SHP77 (cell line): Measurements from ENCODE around the gene ACBD3.
A peak's percentile ranks its signal among the peaks of the same experiment; 100 is the strongest.

ENCODE experiments used
- DNase-seq, 2 experiments: peaks; one replicate each; lab custom pipeline; 2025; lab: John Stamatoyannopoulos, UW

ACBD3 gene

GRCh38 chr1:226111098-226111882, 75.3 kb downstream of the ACBD3 start:
- DNase-seq: no peak

DNA sequence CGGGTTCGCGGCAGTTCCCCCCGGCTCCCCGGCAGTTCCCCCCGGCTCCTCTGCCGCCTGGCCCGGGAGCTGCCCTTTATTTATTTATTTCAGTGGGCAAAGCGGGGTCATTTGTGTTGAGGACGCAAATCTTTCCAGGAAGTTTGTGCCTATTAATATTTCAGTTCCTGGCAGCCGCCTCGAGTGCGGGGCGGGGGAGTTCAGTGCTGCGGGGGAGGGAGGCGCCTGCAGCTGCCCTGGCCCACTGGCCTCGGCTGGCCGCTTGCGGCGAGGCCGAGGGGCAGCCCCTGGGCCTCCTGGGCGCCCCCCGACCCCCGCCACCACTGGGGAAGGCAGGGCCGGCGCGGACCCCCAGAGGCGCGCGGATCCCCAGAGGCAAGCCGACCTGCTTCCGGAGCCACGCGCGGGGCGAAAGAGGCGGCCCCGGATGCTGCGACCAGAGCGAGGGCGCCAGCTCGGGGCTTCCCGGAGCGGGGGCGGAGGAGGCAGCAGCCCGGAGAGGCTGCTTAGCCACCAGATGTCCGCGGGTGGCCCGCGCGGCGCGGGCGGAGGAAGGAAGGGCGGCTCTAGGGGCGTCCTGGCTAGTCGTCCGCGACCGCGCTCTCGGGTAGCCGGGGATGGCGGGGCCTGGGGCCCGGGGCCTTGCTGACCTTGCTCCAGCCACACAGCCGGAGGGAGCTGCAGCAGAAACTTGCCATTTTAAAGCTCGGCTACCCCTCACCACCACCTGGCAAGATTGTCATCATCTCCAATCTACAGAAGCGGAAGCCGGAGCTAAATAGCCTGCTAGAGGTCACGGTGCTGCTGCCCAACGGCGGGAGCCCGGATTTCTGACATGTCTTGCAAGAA, 76.1 kb downstream of the ACBD3 start:
- peak; percentile 65 to 67 for DNase-seq

- peak; percentile 87 to 91 for DNase-seq
These were observed 76.7 kb downstream of the ACBD3 start for GRCh38 chr1:226109829-226110248.

- DNase-seq: peak; percentile 26 to 44
These were observed 77.4 kb downstream of the ACBD3 start for GRCh38 chr1:226108935-226109828.

DNA sequence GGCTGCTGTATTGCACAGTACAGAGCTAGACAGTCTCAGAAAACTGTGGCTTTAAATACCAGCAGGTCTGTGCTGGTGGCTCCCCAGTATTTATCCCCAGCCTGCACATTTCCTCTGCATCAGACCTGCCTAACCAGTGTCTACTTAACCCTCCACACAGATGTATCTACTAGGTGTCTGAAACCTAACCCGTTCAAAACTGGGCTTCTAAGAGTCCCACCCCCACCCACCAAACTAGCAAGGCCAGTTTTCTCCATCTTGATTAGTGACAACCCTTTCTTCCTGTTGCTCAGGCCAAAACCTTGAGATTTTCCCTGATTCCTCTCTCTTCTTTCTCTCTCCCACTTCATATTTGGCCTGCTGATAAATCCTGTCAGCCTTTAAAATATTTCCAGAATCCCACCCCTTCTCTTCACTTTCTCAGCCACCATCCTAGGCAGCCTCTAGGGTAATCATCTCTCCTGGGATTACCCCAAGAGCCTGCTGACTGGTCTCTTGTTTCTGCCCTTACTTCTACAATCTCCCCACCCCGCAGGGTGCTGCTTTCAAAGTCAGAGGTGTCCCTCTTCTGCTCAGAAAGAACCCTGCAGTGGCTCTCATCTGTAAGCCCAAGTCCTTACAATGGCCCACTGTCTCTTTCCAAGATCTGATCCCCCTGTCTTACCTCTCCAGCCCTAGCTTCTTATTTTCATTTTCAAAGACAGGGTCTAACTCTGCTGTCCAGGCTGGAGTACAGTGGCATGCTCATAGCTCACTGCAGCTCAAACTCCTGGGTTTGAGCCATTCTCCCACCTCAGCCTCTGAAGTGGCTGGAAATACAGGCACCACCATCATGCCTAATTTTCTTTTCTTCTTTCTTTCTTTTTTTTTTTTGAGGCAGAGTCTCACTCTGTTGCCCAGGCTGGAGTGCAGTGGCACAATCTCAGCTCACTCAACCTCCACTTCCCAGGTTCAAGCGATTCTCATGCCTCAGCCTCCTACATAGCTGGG, 78.8 kb downstream of the ACBD3 start:
- no peak for DNase-seq

GRCh38 chr1:226104671-226105121, 81.8 kb downstream of the ACBD3 start:
- DNase-seq: no peak

GRCh38 chr1:226100436-226101391, 85.8 kb downstream of the ACBD3 start:
- no peak for DNase-seq

DNA sequence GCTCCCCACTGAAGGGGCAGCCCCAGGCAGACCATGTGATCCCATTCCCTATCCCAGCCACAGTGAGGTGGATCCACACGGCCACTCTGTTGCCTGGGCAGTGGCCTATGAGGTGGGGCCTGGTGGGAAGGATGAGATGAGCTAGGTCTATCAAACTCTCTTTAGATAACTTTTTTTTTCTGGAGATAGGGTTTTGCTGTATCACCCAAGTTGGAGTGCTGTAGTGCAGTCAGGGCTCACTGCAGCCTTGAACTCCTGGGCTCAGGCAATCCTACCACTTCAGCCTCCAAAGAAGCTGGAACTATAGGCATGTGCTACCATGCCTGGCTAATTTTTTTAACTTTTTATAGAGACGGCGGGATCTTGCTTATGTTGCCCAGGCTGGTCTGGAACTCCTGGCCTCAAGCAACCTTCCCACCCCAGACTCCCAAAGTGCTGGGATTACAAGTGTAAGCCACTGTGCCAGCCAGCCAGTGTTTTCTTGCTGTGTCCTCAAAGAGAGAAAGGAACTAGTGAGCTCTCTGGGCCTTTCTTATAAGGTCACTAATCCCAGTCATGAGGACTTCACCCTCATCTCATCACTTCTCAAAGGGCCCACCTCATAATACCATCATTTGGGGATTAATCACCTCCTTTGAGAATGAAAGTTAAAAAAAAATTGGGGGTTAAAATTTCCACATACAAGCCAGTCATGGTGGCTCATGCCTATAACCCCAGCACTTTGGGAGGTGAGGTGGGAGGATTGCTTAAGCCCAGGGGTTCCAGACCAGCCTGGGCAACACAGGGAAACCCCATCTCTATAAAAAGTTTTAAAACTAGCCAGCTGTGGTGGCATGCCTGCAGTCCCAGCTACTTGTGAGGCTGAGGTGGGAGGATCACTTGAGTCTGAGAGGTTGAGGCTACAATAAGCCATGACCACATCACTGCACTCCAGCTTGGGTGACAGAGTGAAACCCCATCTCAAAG, 87.4 kb downstream of the ACBD3 start:
- DNase-seq: no peak

DNA sequence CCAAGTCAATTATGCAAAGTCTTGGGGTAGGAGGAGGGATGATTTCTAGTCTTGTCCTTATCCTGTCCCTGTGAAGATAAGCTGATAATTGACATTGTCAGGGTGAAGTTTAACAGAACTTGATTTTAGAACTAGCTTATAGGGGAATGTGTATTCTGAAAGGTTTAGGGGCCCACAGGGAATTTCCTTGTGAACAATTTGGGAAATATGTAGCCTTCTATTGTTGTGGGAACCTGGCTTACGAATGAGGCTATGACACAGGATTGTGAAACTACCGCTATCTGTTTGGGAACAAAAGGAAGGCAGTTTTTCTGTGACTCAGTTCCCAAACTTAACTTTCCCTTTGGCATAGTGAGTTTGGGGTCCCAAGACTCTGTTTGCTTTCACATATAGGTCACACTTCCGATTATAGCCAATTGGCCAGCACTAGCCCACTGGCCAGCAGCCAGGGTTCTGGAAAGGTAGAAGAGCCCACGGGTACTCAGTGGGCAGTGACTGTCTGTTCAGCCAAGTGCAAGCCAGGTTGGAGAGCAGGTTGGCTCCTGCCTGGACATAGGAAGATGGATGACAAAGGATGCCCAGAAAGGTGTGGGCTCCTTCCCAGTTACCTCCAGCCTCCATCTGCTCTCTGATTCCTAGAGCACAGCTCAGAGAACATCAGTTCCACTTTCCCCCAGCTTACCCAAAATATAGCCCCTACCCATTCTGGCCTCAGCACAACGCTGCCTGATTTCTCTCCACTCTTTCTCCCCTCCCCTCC, 88.5 kb downstream of the ACBD3 start:
- DNase-seq: no peak

DNA sequence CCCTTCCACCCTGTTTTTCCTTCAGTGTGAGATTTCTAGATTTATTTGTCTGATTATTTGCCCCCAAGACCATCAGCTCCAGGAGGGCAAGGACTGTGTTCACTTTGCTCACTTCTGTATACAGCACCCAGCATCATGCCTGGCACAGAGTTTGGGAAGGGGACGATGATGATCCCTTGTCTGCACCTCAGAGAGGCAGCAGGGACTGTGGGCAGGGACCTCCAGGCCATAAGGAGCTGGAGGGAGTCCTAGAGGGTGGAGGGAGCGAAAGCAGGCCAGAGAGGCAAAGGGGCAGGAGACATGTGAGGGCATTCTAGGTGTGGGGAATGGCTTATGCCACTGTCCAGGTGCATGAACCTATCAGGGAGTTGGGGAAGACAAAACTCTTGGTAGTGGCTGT, 91.3 kb downstream of the ACBD3 start:
- DNase-seq: no peak
